OCI-LY1 (cell line): Measurements from ENCODE around the gene S100A5.

Source experiments
- H2AFZ ChIP-seq: fragments of 200-600 bp; sonication (generic), shearing (Covaris generic); 2 replicates; pipeline ENCODE4 v1.6.0; 2014; ENCODE audit warnings: antibody characterized with exemption, mild to moderate bottlenecking, low read length
- H3F3A ChIP-seq: fragments of 200-600 bp; sonication (generic), shearing (Covaris generic); 2 replicates; pipeline ENCODE4 v1.6.0; 2014; ENCODE audit warnings: mild to moderate bottlenecking, antibody characterized with exemption, low read length, moderate library complexity; ENCODE audit not compliant: insufficient read depth
- H3K27ac ChIP-seq: fragments of 200-600 bp; sonication (generic); 2 replicates; pipeline ENCODE4 v1.5.1; 2014; ENCODE audit warnings: low read length, mixed run types, mild to moderate bottlenecking, low read depth; ENCODE audit not compliant: poor library complexity, severe bottlenecking
- H3K27me3 ChIP-seq: fragments of 200-600 bp; sonication (generic); 2 replicates; pipeline ENCODE4 v1.6.0; 2014; ENCODE audit warnings: antibody characterized with exemption, mild to moderate bottlenecking, low read length, moderate library complexity; ENCODE audit not compliant: insufficient read depth
- H3K36me3 ChIP-seq: fragments of 200-600 bp; sonication (generic); 2 replicates; pipeline ENCODE4 v1.6.1; 2014; ENCODE audit warnings: mild to moderate bottlenecking, antibody characterized with exemption, low read length, moderate library complexity, mixed read lengths; ENCODE audit not compliant: insufficient read depth
- H3K4me1 ChIP-seq: fragments of 200-600 bp; sonication (generic); 2 replicates; pipeline ENCODE4 v1.5.1; 2014; ENCODE audit warnings: mild to moderate bottlenecking, low read length, moderate library complexity; ENCODE audit not compliant: insufficient read depth, severe bottlenecking
- H3K4me2 ChIP-seq: fragments of 200-600 bp; sonication (generic), shearing (Covaris generic); 2 replicates; pipeline ENCODE4 v1.6.1; 2014; ENCODE audit warnings: low read length
- H3K4me3 ChIP-seq: fragments of 200-600 bp; sonication (generic); 2 replicates; pipeline ENCODE4 v1.5.1; 2014; ENCODE audit warnings: low read length, low read depth, mild to moderate bottlenecking, mixed read lengths; ENCODE audit not compliant: poor library complexity, severe bottlenecking
- H3K79me2 ChIP-seq: fragments of 200-600 bp; shearing (Covaris generic); 2 replicates; pipeline ENCODE4 v1.6.1; 2016; ENCODE audit warnings: mixed run types, low read length, mixed read lengths; ENCODE audit not compliant: insufficient read depth
- H3K9ac ChIP-seq: fragments of 200-600 bp; sonication (generic), shearing (Covaris generic); 2 replicates; pipeline ENCODE4 v1.6.1; 2014; ENCODE audit warnings: mild to moderate bottlenecking, low read length, mixed read lengths
- H3K9me2 ChIP-seq: fragments of 200-600 bp; sonication (generic), shearing (Covaris generic); 2 replicates; pipeline ENCODE4 v1.6.1; 2014; ENCODE audit warnings: low read depth, mild to moderate bottlenecking, low read length, mixed read lengths
- H3K9me3 ChIP-seq: fragments of 200-600 bp; shearing (Covaris generic); 2 replicates; pipeline ENCODE4 v1.6.1; 2014; ENCODE audit warnings: low read length, mixed read lengths
- H4K20me1 ChIP-seq: fragments of 200-600 bp; sonication (generic), shearing (Covaris generic); 2 replicates; pipeline ENCODE4 v1.6.0; 2016; ENCODE audit warnings: mild to moderate bottlenecking, low read length; ENCODE audit not compliant: insufficient read depth
- CTCF ChIP-seq: fragments of 200-600 bp; sonication (generic), shearing (Covaris generic); IDR thresholded peaks from 2 replicates; pipeline ENCODE4 v1.5.1; 2017; ENCODE audit warnings: mild to moderate bottlenecking, antibody characterized with exemption, low read length, moderate library complexity, mixed read lengths
- EZH2 ChIP-seq: fragments of 200-600 bp; sonication (generic), shearing (Covaris generic); IDR thresholded peaks from 2 replicates; pipeline ENCODE4 v1.8.0; 2017; ENCODE audit warnings: borderline replicate concordance, mixed run types, mild to moderate bottlenecking, antibody characterized with exemption, low read length, moderate library complexity, mixed read lengths

S100A5 gene

GRCh38 chr1:153570874-153571273 lies 30.1 kb upstream of the S100A5 start:
- no peak for TF ChIP-seq EZH2
- TF ChIP-seq CTCF: no peak
- H4K20me1 ChIP-seq: no peaks in the 10 kb centered on the region
- H2AFZ ChIP-seq: no peak overlapping the region
- H3K9ac ChIP-seq: no peak overlapping the region
- no peak overlapping the region for H3K4me2 ChIP-seq
- H3K9me2 ChIP-seq: no peaks in the 10 kb centered on the region
- H3K9me3 ChIP-seq: no peaks in the 10 kb centered on the region
- H3F3A ChIP-seq: no peaks in the 10 kb centered on the region
- no peaks in the 10 kb centered on the region for H3K79me2 ChIP-seq
- no peaks in the 10 kb centered on the region for H3K27me3 ChIP-seq
- no peaks in the 10 kb centered on the region for H3K4me1 ChIP-seq
- H3K27ac ChIP-seq: no peak overlapping the region
- no peak overlapping the region for H3K4me3 ChIP-seq
- no peaks in the 10 kb centered on the region for H3K36me3 ChIP-seq

GRCh38 chr1:153569465-153569864 lies 28.7 kb upstream of the S100A5 start:
- no peak overlapping the region for H3K4me3 ChIP-seq
- H4K20me1 ChIP-seq: no peaks in the 10 kb centered on the region
- TF ChIP-seq EZH2 (no peak), CTCF (no peak)
- H3K79me2 ChIP-seq: no peaks in the 10 kb centered on the region
- H3K9me2 ChIP-seq: no peaks in the 10 kb centered on the region
- H3K27me3 ChIP-seq: no peaks in the 10 kb centered on the region
- H3K4me2 ChIP-seq: no peak overlapping the region
- H3F3A ChIP-seq: no peaks in the 10 kb centered on the region
- H2AFZ ChIP-seq: no peak overlapping the region
- H3K4me1 ChIP-seq: no peaks in the 10 kb centered on the region
- no peak overlapping the region for H3K27ac ChIP-seq
- H3K36me3 ChIP-seq: no peaks in the 10 kb centered on the region
- no peak overlapping the region for H3K9ac ChIP-seq
- no peaks in the 10 kb centered on the region for H3K9me3 ChIP-seq

GRCh38 chr1:153568367-153569099 lies 27.8 kb upstream of the S100A5 start:
- no peaks in the 10 kb centered on the region for H3K4me1 ChIP-seq
- TF ChIP-seq EZH2 (no peak), CTCF (peak; percentile 98)
- no peaks in the 10 kb centered on the region for H3K9me3 ChIP-seq
- no peak overlapping the region for H2AFZ ChIP-seq
- H3K27me3 ChIP-seq: no peaks in the 10 kb centered on the region
- no peak overlapping the region for H3K4me3 ChIP-seq
- no peaks in the 10 kb centered on the region for H3F3A ChIP-seq
- no peaks in the 10 kb centered on the region for H3K79me2 ChIP-seq
- no peak overlapping the region for H3K27ac ChIP-seq
- no peaks in the 10 kb centered on the region for H4K20me1 ChIP-seq
- H3K36me3 ChIP-seq: no peaks in the 10 kb centered on the region
- H3K9me2 ChIP-seq: no peaks in the 10 kb centered on the region
- H3K4me2 ChIP-seq: peak overlapping the region; percentile 39; the same call in 1 of the 2 replicates
- no peak overlapping the region; the same call in 1 of the 2 replicates for H3K9ac ChIP-seq
